Esophagus muscularis mucosa (tissue), 4 donors: Measurements from ENCODE around the gene C16orf54. TPM values are rescaled to one million over a fixed set of nuclear protein-coding genes. Genes with fewer than 3 reads are reported as not detected.
A peak's percentile ranks its signal among the peaks of the same experiment; 100 is the strongest.
"Not testable (repeated sequence)": the region's sequence is repeated elsewhere in the genome, so short reads cannot be mapped to it uniquely, and the experiment has no call there.

Experiments
- DNase-seq: peaks from one replicate; pipeline ENCODE4 v3.0.0-alpha.2; 2017; ENCODE audit errors: extremely low spot score
- H3K27ac ChIP-seq, 4 donors: fragments of 200-600 bp; sonication (generic); replicated peaks in 1 of 4; 1 replicate in 3 of 4; 2 replicates in 1 of 4; pipeline ENCODE4 v1.5.1; 2016 to 2019; ENCODE audit warnings: mild to moderate bottlenecking in 1 of 4
- H3K27me3 ChIP-seq, 4 donors: fragments of 200-600 bp; sonication (generic); one replicate each; pipeline versions ENCODE4 v1.5.1 to v1.6.0; 2016 to 2019
- H3K36me3 ChIP-seq, 4 donors: fragments of 200-600 bp; sonication (generic); one replicate each; pipeline ENCODE4 v1.5.1; 2016 to 2019
- H3K4me1 ChIP-seq, 4 donors: fragments of 200-600 bp; sonication (generic); one replicate each; pipeline ENCODE4 v1.5.1; 2016 to 2019
- H3K4me3 ChIP-seq, 4 donors: fragments of 200-600 bp; sonication (generic); 1 replicate in 2 of 4; 2 replicates in 2 of 4; pipeline ENCODE4 v1.5.1; 2016 to 2019; ENCODE audit warnings: mild to moderate bottlenecking in 4 of 4, moderate library complexity in 1 of 4
- H3K9me3 ChIP-seq, 4 donors: fragments of 200-600 bp; sonication (generic); 1 replicate in 3 of 4; 2 replicates in 1 of 4; pipeline ENCODE4 v1.5.1; 2016 to 2019
- EP300 ChIP-seq: sonication (generic); formaldehyde crosslinking; IDR thresholded peaks from one replicate; pipeline ENCODE4 v1.6.1; 2017; ENCODE audit warnings: antibody characterized with exemption
- POLR2A ChIP-seq: fragments of 450-650 bp; IDR thresholded peaks from one replicate; pipeline ENCODE4 v1.6.1; 2017; ENCODE audit warnings: antibody characterized with exemption, moderate library complexity, mild to moderate bottlenecking, low read depth
- POLR2AphosphoS5 ChIP-seq, 2 donors: sonication (generic); formaldehyde crosslinking; IDR thresholded peaks; one replicate each; pipeline ENCODE4 v1.6.1; 2017; ENCODE audit warnings: antibody characterized with exemption in 2 of 2
- WGBS: methylation state at CpG from one replicate; pipeline ENCODE4 v1.1.5; 2018; 5-methylcytosine and 5-hydroxymethylcytosine counted together
- intact Hi-C: fragments of 100-400 bp; cut with DNase I; formaldehyde crosslinking; loops from one replicate; pipeline ENCODE4 v1.15.1; 2023
- total RNA-seq, 4 donors: library from RNA; depleted of rRNA; stranded (reverse); fragments of >200 nt; gene quantifications; one replicate each; pipeline versions ENCODE4 v1.1.0 to v1.2.1, GENCODE V29; 2016
- TF ChIP-seq, protein P1 (sequence below), 3 experiments: fragments of 200-600 bp in 2 of 3; fragments of 450-650 bp in 1 of 3; sonication (generic) in 2 of 3; IDR thresholded peaks; one replicate each; pipeline ENCODE4 v1.5.1; 2017 to 2019; ENCODE audit warnings: antibody characterized with exemption in 3 of 3, mild to moderate bottlenecking in 2 of 3, moderate library complexity in 1 of 3

Gene C16orf54
- total RNA-seq, 4 donors from 2014 or later: 1.3 to 2.5 (median 1.8) TPM

GRCh38 chr16:29714396-29714795, 31.4 kb downstream of the C16orf54 start:
- Histone ChIP-seq H3K27ac (no peak overlapping the region), H3K9me3 (no peaks in the 10 kb centered on the region), H3K27me3 (no peaks in the 10 kb centered on the region), H3K4me1 (peaks cover 0 to 4% (median 2%) of the 10 kb centered on the region in 4 donors), H3K36me3 (no peaks in the 10 kb centered on the region), H3K4me3 (no peak overlapping the region)
- no peak for DNase-seq
- WGBS: 87% methylated on average over 2 of the region's 2 CpGs
- intact Hi-C loops: no loop called here
- TF ChIP-seq POLR2AphosphoS5 (IDR thresholded peaks at IDR 0.05) (no peak), POLR2A (no peak), EP300 (no peak)
- TF ChIP-seq, protein P1, sequence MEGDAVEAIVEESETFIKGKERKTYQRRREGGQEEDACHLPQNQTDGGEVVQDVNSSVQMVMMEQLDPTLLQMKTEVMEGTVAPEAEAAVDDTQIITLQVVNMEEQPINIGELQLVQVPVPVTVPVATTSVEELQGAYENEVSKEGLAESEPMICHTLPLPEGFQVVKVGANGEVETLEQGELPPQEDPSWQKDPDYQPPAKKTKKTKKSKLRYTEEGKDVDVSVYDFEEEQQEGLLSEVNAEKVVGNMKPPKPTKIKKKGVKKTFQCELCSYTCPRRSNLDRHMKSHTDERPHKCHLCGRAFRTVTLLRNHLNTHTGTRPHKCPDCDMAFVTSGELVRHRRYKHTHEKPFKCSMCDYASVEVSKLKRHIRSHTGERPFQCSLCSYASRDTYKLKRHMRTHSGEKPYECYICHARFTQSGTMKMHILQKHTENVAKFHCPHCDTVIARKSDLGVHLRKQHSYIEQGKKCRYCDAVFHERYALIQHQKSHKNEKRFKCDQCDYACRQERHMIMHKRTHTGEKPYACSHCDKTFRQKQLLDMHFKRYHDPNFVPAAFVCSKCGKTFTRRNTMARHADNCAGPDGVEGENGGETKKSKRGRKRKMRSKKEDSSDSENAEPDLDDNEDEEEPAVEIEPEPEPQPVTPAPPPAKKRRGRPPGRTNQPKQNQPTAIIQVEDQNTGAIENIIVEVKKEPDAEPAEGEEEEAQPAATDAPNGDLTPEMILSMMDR (IDR thresholded peaks at IDR 0.05): no peak

DNA sequence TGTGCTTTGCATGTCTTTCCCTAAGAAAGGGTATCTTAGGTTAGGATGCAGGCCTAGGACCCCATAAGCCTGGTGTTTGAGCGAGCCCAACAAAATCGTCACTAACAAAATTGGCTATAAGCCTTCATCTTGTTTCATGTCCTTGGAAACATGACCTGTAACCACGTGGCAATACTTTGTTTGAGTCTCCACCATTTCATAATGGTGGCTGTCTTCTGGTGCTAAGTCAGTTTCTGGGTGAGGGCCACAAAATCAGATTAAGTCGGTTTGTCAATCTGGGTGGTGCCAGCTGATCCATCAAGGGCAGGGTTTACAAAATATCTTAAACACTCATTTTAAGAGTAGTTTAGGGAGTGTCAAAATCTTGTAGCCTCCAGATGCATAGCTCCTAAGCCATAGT, 33.0 kb downstream of the C16orf54 start:
- no peaks in the 10 kb centered on the region for H3K27me3 ChIP-seq
- DNase-seq: no peak
- intact Hi-C loops: no loop called here
- peaks cover 0 to 4% (median 2%) of the 10 kb centered on the region in 4 donors for H3K4me1 ChIP-seq
- H3K36me3 ChIP-seq: no peaks in the 10 kb centered on the region
- H3K4me3 ChIP-seq: no peak overlapping the region
- H3K9me3 ChIP-seq: no peaks in the 10 kb centered on the region
- TF ChIP-seq POLR2A (no peak), EP300 (no peak), POLR2AphosphoS5 (IDR thresholded peaks at IDR 0.05) (no peak)
- TF ChIP-seq, protein P1 (IDR thresholded peaks at IDR 0.05): no peak
- WGBS: 91% methylated on average over 3 of the region's 4 CpGs
- H3K27ac ChIP-seq: no peak overlapping the region

- DNase-seq: no peak
- intact Hi-C loops: no loop called here
- WGBS: 42% methylated on average over 17 of the region's 17 CpGs
- H3K4me1 ChIP-seq: peaks cover 0 to 4% (median 2%) of the 10 kb centered on the region in 4 donors
- H3K27me3 ChIP-seq: no peaks in the 10 kb centered on the region
- H3K27ac ChIP-seq: no peak overlapping the region
- TF ChIP-seq POLR2A (no peak), POLR2AphosphoS5 (IDR thresholded peaks at IDR 0.05) (peak in 1 of 2 donors; percentile 13), EP300 (no peak)
- TF ChIP-seq, protein P1 (IDR thresholded peaks at IDR 0.05): peak; percentile 56 to 65 (median 63)
- H3K36me3 ChIP-seq: no peaks in the 10 kb centered on the region
- no peak overlapping the region for H3K4me3 ChIP-seq
- H3K9me3 ChIP-seq: no peaks in the 10 kb centered on the region
These were observed 35.3 kb downstream of the C16orf54 start for GRCh38 chr16:29710227-29711219.

- intact Hi-C loops: loop anchor here (10.0 kb wide), 1 partner anchor 75 kb away; no protein-coding TSS in a partner anchor
- not testable (repeated sequence) for H3K36me3 ChIP-seq, DNase-seq, H3K9me3 ChIP-seq, H3K4me3 ChIP-seq, H3K4me1 ChIP-seq, H3K27me3 ChIP-seq, H3K27ac ChIP-seq
- 46% methylated on average over 6 of the region's 6 CpGs for WGBS
These were observed 36.1 kb downstream of the C16orf54 start for GRCh38 chr16:29709657-29710056.

DNA sequence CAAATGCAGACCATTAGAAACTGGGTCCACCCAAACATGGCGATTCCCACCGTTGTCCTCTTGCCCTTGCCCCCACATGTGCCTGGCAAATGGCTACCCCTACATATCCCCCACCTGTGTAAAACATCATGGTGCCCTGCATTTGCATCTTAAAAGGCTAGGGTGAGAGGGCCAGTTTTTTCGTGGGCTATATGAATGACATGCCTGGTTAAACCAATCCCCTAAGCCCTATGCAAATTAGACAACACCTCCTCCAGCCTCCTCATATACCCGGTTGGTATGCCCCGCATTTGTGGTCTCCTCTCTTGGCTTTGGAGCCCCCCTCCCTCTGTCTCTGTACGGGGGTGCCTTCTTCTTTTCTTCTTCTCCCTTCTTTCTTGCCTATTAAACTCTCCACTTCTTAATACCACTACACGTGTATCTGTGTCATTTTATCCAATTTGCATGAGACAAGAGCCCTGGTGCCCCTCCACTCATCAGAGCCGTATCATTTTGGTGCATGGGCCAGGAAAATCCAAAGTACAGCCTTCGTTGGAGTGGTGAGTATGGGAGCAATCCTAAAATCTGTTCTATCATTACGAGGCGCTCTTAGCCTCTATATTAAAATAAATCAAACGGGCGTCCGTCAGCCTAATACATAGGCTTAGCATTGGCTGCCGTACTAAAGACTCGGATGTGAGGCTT, 36.7 kb downstream of the C16orf54 start:
- Histone ChIP-seq H3K27me3 (no peaks in the 10 kb centered on the region), H3K9me3 (no peaks in the 10 kb centered on the region), H3K4me1 (peaks cover 0 to 4% (median 2%) of the 10 kb centered on the region in 4 donors), H3K4me3 (no peak overlapping the region), H3K27ac (no peak overlapping the region), H3K36me3 (no peaks in the 10 kb centered on the region)
- intact Hi-C loops: loop anchor here (10.0 kb wide), 1 partner anchor 76 kb away; no protein-coding TSS in a partner anchor
- TF ChIP-seq POLR2AphosphoS5 (IDR thresholded peaks at IDR 0.05): no peak
- TF ChIP-seq, protein P1 (IDR thresholded peaks at IDR 0.05): no peak
- no peak for TF ChIP-seq POLR2A
- no peak for TF ChIP-seq EP300
- DNase-seq: no peak
- WGBS: 56% methylated on average over 16 of the region's 16 CpGs

DNA sequence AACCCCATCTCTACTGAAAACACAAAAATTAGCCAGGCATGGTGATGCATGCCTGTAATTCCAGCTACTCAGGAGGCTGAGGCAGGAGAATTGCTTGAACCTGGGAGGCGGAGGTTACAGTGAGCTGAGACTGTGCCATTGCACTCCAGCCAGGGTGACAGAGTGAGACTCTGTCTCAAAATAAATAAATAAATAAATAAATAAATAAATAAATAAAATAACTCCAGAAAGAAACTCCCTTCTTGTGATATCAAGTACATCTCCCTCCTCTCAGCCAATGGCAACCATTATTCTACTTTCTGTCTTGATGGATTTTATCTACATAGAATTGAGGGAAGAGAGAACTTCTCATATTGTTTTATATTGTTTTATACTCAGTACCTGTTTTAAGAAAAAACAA, 38.6 kb downstream of the C16orf54 start:
- H3K9me3 ChIP-seq, H3K36me3 ChIP-seq, DNase-seq, H3K27ac ChIP-seq, H3K4me3 ChIP-seq, H3K4me1 ChIP-seq, H3K27me3 ChIP-seq: not testable (repeated sequence)
- intact Hi-C loops: loop anchor here (10.0 kb wide), 1 partner anchor 78 kb away; no protein-coding TSS in a partner anchor
- 100% methylated on average over 1 of the region's 1 CpG for WGBS
